ENCODE results near the gene ACAA1. TPM values are rescaled to one million over a fixed set of nuclear protein-coding genes. Genes with fewer than 3 reads are reported as not detected.
A peak's percentile ranks its signal among the peaks of the same experiment; 100 is the strongest.

Gene ACAA1
- total RNA-seq, 1 experiment from 2014 or later = 23.4 TPM

DNA sequence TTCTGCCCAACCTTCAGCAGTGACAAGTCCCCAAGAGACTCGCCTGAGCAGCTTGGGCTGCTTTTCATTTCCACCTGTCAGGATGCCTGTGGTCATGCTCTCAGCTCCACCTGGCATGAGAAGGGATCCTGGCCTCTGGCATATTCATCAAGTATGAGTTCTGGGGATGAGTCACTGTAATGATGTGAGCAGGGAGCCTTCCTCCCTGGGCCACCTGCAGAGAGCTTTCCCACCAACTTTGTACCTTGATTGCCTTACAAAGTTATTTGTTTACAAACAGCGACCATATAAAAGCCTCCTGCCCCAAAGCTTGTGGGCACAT lies 5.0 kb upstream of the ACAA1 start:
- H3K36me3 ChIP-seq (ENCODE audit: insufficient read depth, low read length) = peaks cover 14% of the 10 kb centered on the region
- H3K9me3 ChIP-seq (ENCODE audit: low read length) = no peaks in the 10 kb centered on the region
- 0 out of 2 replicates have a peak, but pooled peaks cover 10% of the 10 kb centered on the region for H4K20me1 ChIP-seq (ENCODE audit: insufficient read depth, low read depth, low read length)
- no peaks in the 10 kb centered on the region for H3K9me2 ChIP-seq (replicated peaks; ENCODE audit: insufficient read depth, low read length)
- no peak overlapping the region for H3K4me3 ChIP-seq (ENCODE audit: low read length)
- no peak overlapping the region for H3K9ac ChIP-seq (ENCODE audit: low read length)
- H3K27ac ChIP-seq (ENCODE audit: low read length) = no peak overlapping the region
- no peak for DNase-seq
- H3K27me3 ChIP-seq (ENCODE audit: low read length) = no peaks in the 10 kb centered on the region
- peaks cover 17% of the 10 kb centered on the region for H3K79me2 ChIP-seq (ENCODE audit: low read length)
- peaks cover 28% of the 10 kb centered on the region for H3K4me1 ChIP-seq (ENCODE audit: low read length)
- H2AFZ ChIP-seq (ENCODE audit: low read length) = no peak overlapping the region
- H3K4me2 ChIP-seq (ENCODE audit: low read depth, low read length, poor library complexity, severe bottlenecking) = no peak overlapping the region

DNA sequence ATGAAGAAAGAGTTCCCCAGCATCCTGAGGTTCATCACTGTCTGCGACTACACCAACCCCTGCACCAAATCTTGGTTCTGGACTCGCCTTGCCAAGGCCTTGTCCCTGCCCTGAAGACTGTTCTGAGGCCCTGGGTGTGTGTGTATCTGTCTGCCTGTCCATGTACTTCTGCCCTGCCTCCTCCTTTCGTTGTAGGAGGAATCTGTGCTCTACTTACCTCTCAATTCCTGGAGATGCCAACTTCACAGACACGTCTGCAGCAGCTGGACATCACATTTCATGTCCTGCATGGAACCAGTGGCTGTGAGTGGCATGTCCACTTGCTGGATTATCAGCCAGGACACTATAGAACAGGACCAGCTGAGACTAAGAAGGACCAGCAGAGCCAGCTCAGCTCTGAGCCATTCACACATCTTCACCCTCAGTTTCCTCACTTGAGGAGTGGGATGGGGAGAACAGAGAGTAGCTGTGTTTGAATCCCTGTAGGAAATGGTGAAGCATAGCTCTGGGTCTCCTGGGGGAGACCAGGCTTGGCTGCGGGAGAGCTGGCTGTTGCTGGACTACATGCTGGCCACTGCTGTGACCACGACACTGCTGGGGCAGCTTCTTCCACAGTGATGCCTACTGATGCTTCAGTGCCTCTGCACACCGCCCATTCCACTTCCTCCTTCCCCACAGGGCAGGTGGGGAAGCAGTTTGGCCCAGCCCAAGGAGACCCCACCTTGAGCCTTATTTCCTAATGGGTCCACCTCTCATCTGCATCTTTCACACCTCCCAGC lies 4.4 kb upstream of the ACAA1 start:
- H3K27me3 ChIP-seq (ENCODE audit: low read length) = no peaks in the 10 kb centered on the region
- H2AFZ ChIP-seq (ENCODE audit: low read length) = no peak overlapping the region
- no peak overlapping the region for H3K4me2 ChIP-seq (ENCODE audit: low read depth, low read length, poor library complexity, severe bottlenecking)
- H3K9ac ChIP-seq (ENCODE audit: low read length) = no peak overlapping the region
- no peaks in the 10 kb centered on the region for H3K9me2 ChIP-seq (replicated peaks; ENCODE audit: insufficient read depth, low read length)
- no peak overlapping the region for H3K27ac ChIP-seq (ENCODE audit: low read length)
- H3K9me3 ChIP-seq (ENCODE audit: low read length) = no peaks in the 10 kb centered on the region
- H3K4me3 ChIP-seq (ENCODE audit: low read length) = no peak overlapping the region
- H4K20me1 ChIP-seq (ENCODE audit: insufficient read depth, low read depth, low read length) = peaks cover 10% of the 10 kb centered on the region; the same call in 1 of the 2 replicates
- DNase-seq = no peak
- peaks cover 14% of the 10 kb centered on the region for H3K36me3 ChIP-seq (ENCODE audit: insufficient read depth, low read length)
- H3K79me2 ChIP-seq (ENCODE audit: low read length) = peaks cover 22% of the 10 kb centered on the region
- H3K4me1 ChIP-seq (ENCODE audit: low read length) = peaks cover 28% of the 10 kb centered on the region

GRCh38 chr3:38140326-38141172 lies 3.6 kb upstream of the ACAA1 start:
- Histone ChIP-seq H3K27ac (ENCODE audit: low read length) (no peak overlapping the region), H3K27me3 (ENCODE audit: low read length) (no peaks in the 10 kb centered on the region), H3K9me3 (ENCODE audit: low read length) (no peaks in the 10 kb centered on the region), H3K4me2 (ENCODE audit: low read depth, low read length, poor library complexity, severe bottlenecking) (no peak overlapping the region), H3K79me2 (ENCODE audit: low read length) (peaks cover 29% of the 10 kb centered on the region), H4K20me1 (ENCODE audit: insufficient read depth, low read depth, low read length) (peaks cover 10% of the 10 kb centered on the region; the same call in 1 of the 2 replicates), H2AFZ (ENCODE audit: low read length) (no peak overlapping the region), H3K4me1 (ENCODE audit: low read length) (peaks cover 34% of the 10 kb centered on the region), H3K4me3 (ENCODE audit: low read length) (no peak overlapping the region), H3K9me2 (replicated peaks; ENCODE audit: insufficient read depth, low read length) (no peaks in the 10 kb centered on the region), H3K9ac (ENCODE audit: low read length) (no peak overlapping the region), H3K36me3 (ENCODE audit: insufficient read depth, low read length) (peaks cover 14% of the 10 kb centered on the region)
- DNase-seq = no peak

GRCh38 chr3:38139652-38140051 lies 2.7 kb upstream of the ACAA1 start:
- H3K36me3 ChIP-seq (ENCODE audit: insufficient read depth, low read length) = peaks cover 14% of the 10 kb centered on the region
- peak overlapping the region; percentile 73 for H3K4me2 ChIP-seq (ENCODE audit: low read depth, low read length, poor library complexity, severe bottlenecking)
- no peak overlapping the region for H2AFZ ChIP-seq (ENCODE audit: low read length)
- H3K9ac ChIP-seq (ENCODE audit: low read length) = peak overlapping the region; percentile 94
- peaks cover 10% of the 10 kb centered on the region; the same call in 1 of the 2 replicates for H4K20me1 ChIP-seq (ENCODE audit: insufficient read depth, low read depth, low read length)
- peak overlapping the region; percentile 88 for H3K4me3 ChIP-seq (ENCODE audit: low read length)
- DNase-seq = no peak
- H3K9me3 ChIP-seq (ENCODE audit: low read length) = no peaks in the 10 kb centered on the region
- H3K27me3 ChIP-seq (ENCODE audit: low read length) = no peaks in the 10 kb centered on the region
- peaks cover 42% of the 10 kb centered on the region for H3K4me1 ChIP-seq (ENCODE audit: low read length)
- H3K9me2 ChIP-seq (replicated peaks; ENCODE audit: insufficient read depth, low read length) = no peaks in the 10 kb centered on the region
- no peak overlapping the region for H3K27ac ChIP-seq (ENCODE audit: low read length)
- H3K79me2 ChIP-seq (ENCODE audit: low read length) = peaks cover 37% of the 10 kb centered on the region

GRCh38 chr3:38139191-38139590 lies 2.3 kb upstream of the ACAA1 start:
- H4K20me1 ChIP-seq (ENCODE audit: insufficient read depth, low read depth, low read length) = peaks cover 10% of the 10 kb centered on the region; the same call in 1 of the 2 replicates
- H3K9me2 ChIP-seq (replicated peaks; ENCODE audit: insufficient read depth, low read length) = no peaks in the 10 kb centered on the region
- H3K9me3 ChIP-seq (ENCODE audit: low read length) = no peaks in the 10 kb centered on the region
- DNase-seq = no peak
- peaks cover 14% of the 10 kb centered on the region for H3K36me3 ChIP-seq (ENCODE audit: insufficient read depth, low read length)
- peak overlapping the region; percentile 73 for H3K4me2 ChIP-seq (ENCODE audit: low read depth, low read length, poor library complexity, severe bottlenecking)
- H2AFZ ChIP-seq (ENCODE audit: low read length) = peak overlapping the region; percentile 88
- peaks cover 42% of the 10 kb centered on the region for H3K4me1 ChIP-seq (ENCODE audit: low read length)
- H3K27me3 ChIP-seq (ENCODE audit: low read length) = no peaks in the 10 kb centered on the region
- no peak overlapping the region for H3K27ac ChIP-seq (ENCODE audit: low read length)
- H3K9ac ChIP-seq (ENCODE audit: low read length) = peak overlapping the region; percentile 94
- peaks cover 37% of the 10 kb centered on the region for H3K79me2 ChIP-seq (ENCODE audit: low read length)
- H3K4me3 ChIP-seq (ENCODE audit: low read length) = peak overlapping the region; percentile 88

DNA sequence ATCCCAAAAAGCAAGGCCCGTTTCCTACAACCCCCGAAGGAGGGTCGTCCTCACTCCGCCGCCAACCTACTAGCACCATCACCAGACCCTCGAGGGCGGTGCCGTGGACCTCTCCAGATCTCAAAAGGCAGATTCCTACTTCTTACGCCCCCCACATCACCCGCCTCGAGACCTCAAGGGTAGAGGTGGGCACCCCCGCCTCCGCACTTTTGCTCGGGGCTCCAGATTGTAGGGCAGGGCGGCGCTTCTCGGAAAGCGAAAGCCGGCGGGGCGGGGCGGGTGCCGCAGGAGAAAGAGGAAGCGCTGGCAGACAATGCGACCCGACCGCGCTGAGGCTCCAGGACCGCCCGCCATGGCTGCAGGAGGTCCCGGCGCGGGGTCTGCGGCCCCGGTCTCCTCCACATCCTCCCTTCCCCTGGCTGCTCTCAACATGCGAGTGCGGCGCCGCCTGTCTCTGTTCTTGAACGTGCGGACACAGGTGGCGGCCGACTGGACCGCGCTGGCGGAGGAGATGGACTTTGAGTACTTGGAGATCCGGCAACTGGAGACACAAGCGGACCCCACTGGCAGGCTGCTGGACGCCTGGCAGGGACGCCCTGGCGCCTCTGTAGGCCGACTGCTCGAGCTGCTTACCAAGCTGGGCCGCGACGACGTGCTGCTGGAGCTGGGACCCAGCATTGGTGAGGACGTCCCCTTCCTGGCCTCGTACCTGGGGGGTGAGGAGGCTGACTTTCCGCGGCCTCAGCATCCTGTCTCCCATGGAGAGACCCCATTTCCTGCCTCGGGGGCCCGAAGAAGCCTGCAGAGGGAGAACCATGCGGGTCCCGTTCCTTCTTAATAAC lies 1.6 kb upstream of the ACAA1 start, which contains the start of gene MYD88:
TSS of gene MYD88 (plus strand) at position 313 of the 842 bp plus-strand sequence. CDS start at position 353, 40 bp downstream.
- Histone ChIP-seq H3K27me3 (ENCODE audit: low read length) (no peaks in the 10 kb centered on the region), H3K27ac (ENCODE audit: low read length) (peak within 1 kb of the TSS; percentile 23), H3K9me2 (replicated peaks; ENCODE audit: insufficient read depth, low read length) (no peaks in the 10 kb centered on the region), H3K79me2 (ENCODE audit: low read length) (peaks cover 42% of the 10 kb centered on the region), H3K4me2 (ENCODE audit: low read depth, low read length, poor library complexity, severe bottlenecking) (peak within 1 kb of the TSS; percentile 73), H3K4me1 (ENCODE audit: low read length) (peaks cover 38% of the 10 kb centered on the region), H3K36me3 (ENCODE audit: insufficient read depth, low read length) (peaks cover 18% of the 10 kb centered on the region), H2AFZ (ENCODE audit: low read length) (peak within 1 kb of the TSS; percentile 88), H4K20me1 (ENCODE audit: insufficient read depth, low read depth, low read length) (peaks cover 10% of the 10 kb centered on the region; the same call in 1 of the 2 replicates), H3K4me3 (ENCODE audit: low read length) (peak within 1 kb of the TSS; percentile 88), H3K9ac (ENCODE audit: low read length) (peak within 1 kb of the TSS; percentile 94), H3K9me3 (ENCODE audit: low read length) (no peaks in the 10 kb centered on the region)
- peak; percentile 96 for DNase-seq

DNA sequence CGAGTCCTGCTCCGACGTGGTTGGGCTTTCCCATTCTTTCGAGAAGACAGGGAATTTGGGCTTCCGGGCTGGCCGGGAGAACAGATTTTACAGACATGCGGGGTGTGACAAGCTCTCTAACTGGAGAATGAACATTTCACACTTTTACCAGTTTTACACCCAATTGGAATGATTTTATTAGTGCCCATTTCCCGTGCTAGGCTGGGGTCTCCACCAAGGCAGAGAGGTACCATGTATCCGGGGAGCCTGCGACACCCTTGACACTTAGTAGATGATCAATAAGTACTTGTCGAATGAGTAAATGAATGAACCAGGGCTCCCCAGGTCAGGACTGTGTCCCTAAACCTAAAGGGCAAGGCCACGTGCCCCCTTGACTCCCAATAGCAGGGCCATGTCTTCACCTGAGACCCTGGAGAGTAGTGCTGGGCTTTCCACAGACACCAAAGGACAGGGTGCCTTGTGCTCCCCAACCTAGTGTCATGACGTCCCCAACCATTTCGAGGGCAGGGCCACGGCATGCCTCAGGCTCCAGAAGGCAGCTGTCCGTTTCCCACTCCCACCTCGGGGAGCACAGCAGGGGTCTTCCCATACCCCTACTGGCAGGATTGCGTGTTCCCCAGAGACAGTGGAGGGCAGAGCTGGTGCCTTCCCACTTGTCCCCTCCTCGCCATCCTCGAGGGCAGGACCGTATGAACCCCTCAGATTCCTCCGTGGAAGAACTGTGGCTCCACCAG lies 855 bp upstream of the ACAA1 start:
- H3K9me2 ChIP-seq (replicated peaks; ENCODE audit: insufficient read depth, low read length) = no peaks in the 10 kb centered on the region
- peak; percentile 68 for DNase-seq

More for the DNA sequence above, 855 bp upstream of the ACAA1 start:
- Histone ChIP-seq H3K4me1 (ENCODE audit: low read length) (peaks cover 35% of the 10 kb centered on the region), H3K27me3 (ENCODE audit: low read length) (no peaks in the 10 kb centered on the region), H3K27ac (ENCODE audit: low read length) (peak overlapping the region; percentile 23), H3K4me3 (ENCODE audit: low read length) (peak overlapping the region; percentile 88), H3K9ac (ENCODE audit: low read length) (peak overlapping the region; percentile 94), H2AFZ (ENCODE audit: low read length) (peak overlapping the region; percentile 22; the same call in 1 of the 2 replicates), H3K36me3 (ENCODE audit: insufficient read depth, low read length) (peaks cover 24% of the 10 kb centered on the region), H4K20me1 (ENCODE audit: insufficient read depth, low read depth, low read length) (peaks cover 10% of the 10 kb centered on the region; the same call in 1 of the 2 replicates), H3K79me2 (ENCODE audit: low read length) (peaks cover 42% of the 10 kb centered on the region), H3K4me2 (ENCODE audit: low read depth, low read length, poor library complexity, severe bottlenecking) (peak overlapping the region; percentile 73), H3K9me3 (ENCODE audit: low read length) (no peaks in the 10 kb centered on the region)
